HG03175 (cell line): ENCODE data around the gene OR52E5.

Experiments
- ATAC-seq: cut with Tn5 transposase; IDR thresholded peaks from one replicate; pipeline ENCODE4 v1.9.1; 2021; ENCODE audit warnings: mild to moderate bottlenecking, moderate library complexity; ENCODE audit not compliant: unreplicated experiment

OR52E5 gene

GRCh38 chr11:5932671-5933070, 39.7 kb downstream of the OR52E5 start:
- no peak for ATAC-seq

GRCh38 chr11:5933116-5933515, 40.1 kb downstream of the OR52E5 start:
- ATAC-seq, result no peak

GRCh38 chr11:5937868-5938602, 45.0 kb downstream of the OR52E5 start:
- no peak for ATAC-seq

GRCh38 chr11:5938603-5938965, 45.6 kb downstream of the OR52E5 start:
- no peak for ATAC-seq

- no peak for ATAC-seq
Observed at GRCh38 chr11:5940748-5941147, 47.7 kb downstream of the OR52E5 start.

- ATAC-seq, result no peak
Observed at GRCh38 chr11:5941951-5942350, 48.9 kb downstream of the OR52E5 start, which contains the start of gene OR56A3. OR56A3 (plus strand) TSS chr11:5942251; CDS start chr11:5947347, 5,096 bp downstream.
